ENCODE results near the gene RAD51B.

Gene RAD51B

GRCh38 chr14:68571114-68571591, 751.6 kb downstream of the RAD51B start:
- DNase-seq = no peak

- DNase-seq = no peak
Measured at GRCh38 chr14:68571928-68572525, 752.4 kb downstream of the RAD51B start.

GRCh38 chr14:68573126-68573525, 753.5 kb downstream of the RAD51B start:
- no peak for DNase-seq

- DNase-seq = no peak
Measured at GRCh38 chr14:68573722-68574121, 754.1 kb downstream of the RAD51B start.

- no peak for DNase-seq
Measured at GRCh38 chr14:68574461-68574860, 754.9 kb downstream of the RAD51B start.

GRCh38 chr14:68574906-68575305, 755.3 kb downstream of the RAD51B start:
- no peak for DNase-seq

- no peak for DNase-seq
Measured at GRCh38 chr14:68575426-68575825, 755.8 kb downstream of the RAD51B start.

- DNase-seq = no peak
Measured at GRCh38 chr14:68576031-68576430, 756.5 kb downstream of the RAD51B start.

GRCh38 chr14:68576496-68577244, 757.1 kb downstream of the RAD51B start:
- DNase-seq = no peak

GRCh38 chr14:68577802-68578541, 758.4 kb downstream of the RAD51B start:
- DNase-seq = no peak

- DNase-seq = no peak
Measured at GRCh38 chr14:68578597-68578996, 759.0 kb downstream of the RAD51B start.

- no peak for DNase-seq
Measured at GRCh38 chr14:68580096-68580645, 760.6 kb downstream of the RAD51B start.

- no peak for DNase-seq
Measured at GRCh38 chr14:68580671-68581070, 761.1 kb downstream of the RAD51B start.

GRCh38 chr14:68583548-68584280, 764.1 kb downstream of the RAD51B start:
- no peak for DNase-seq

- DNase-seq = no peak
Measured at GRCh38 chr14:68584786-68585185, 765.2 kb downstream of the RAD51B start.

- no peak for DNase-seq
Measured at GRCh38 chr14:68585690-68586089, 766.1 kb downstream of the RAD51B start.

- DNase-seq = no peak
Measured at GRCh38 chr14:68586896-68587751, 767.5 kb downstream of the RAD51B start.

- DNase-seq = no peak
Measured at GRCh38 chr14:68587931-68588330, 768.4 kb downstream of the RAD51B start.

GRCh38 chr14:68589447-68590200, 770.0 kb downstream of the RAD51B start:
- no peak for DNase-seq

- DNase-seq = no peak
Measured at GRCh38 chr14:68590201-68590522, 770.6 kb downstream of the RAD51B start.

GRCh38 chr14:68591786-68592185, 772.2 kb downstream of the RAD51B start:
- no peak for DNase-seq
